Smooth muscle cell of the brain vasculature (primary cell): ENCODE results near the gene PCDHA11.
"Not testable (repeated sequence)": the region's sequence is repeated elsewhere in the genome, so short reads cannot be mapped to it uniquely, and the experiment has no call there.

Experiments
- DNase-seq: peaks from one replicate; pipeline ENCODE4 v3.0.0-alpha.2; 2012; ENCODE audit warnings: low read depth, low spot score

The PCDHA11 gene

DNA sequence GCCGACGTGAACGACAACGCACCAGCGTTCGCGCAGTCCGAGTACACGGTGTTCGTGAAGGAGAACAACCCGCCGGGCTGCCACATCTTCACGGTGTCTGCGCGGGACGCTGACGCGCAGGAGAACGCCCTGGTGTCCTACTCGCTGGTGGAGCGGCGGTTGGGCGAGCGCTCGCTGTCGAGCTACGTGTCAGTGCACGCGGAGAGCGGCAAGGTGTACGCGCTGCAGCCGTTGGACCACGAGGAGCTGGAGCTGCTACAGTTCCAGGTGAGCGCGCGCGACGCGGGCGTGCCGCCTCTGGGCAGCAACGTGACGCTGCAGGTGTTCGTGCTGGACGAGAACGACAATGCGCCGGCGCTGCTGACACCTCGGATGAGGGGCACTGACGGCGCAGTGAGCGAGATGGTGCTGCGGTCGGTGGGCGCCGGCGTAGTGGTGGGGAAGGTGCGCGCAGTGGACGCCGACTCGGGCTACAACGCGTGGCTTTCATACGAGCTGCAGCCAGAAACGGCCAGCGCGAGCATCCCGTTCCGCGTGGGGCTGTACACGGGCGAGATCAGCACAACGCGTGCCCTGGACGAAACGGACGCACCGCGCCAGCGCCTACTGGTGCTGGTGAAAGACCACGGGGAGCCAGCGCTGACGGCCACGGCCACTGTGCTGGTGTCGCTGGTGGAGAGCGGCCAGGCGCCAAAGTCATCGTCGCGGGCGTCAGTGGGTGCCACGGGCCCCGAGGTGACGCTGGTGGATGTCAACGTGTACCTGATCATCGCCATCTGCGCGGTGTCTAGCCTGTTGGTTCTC is 18.7 kb upstream of the PCDHA11 start:
- DNase-seq = not testable (repeated sequence)

DNA sequence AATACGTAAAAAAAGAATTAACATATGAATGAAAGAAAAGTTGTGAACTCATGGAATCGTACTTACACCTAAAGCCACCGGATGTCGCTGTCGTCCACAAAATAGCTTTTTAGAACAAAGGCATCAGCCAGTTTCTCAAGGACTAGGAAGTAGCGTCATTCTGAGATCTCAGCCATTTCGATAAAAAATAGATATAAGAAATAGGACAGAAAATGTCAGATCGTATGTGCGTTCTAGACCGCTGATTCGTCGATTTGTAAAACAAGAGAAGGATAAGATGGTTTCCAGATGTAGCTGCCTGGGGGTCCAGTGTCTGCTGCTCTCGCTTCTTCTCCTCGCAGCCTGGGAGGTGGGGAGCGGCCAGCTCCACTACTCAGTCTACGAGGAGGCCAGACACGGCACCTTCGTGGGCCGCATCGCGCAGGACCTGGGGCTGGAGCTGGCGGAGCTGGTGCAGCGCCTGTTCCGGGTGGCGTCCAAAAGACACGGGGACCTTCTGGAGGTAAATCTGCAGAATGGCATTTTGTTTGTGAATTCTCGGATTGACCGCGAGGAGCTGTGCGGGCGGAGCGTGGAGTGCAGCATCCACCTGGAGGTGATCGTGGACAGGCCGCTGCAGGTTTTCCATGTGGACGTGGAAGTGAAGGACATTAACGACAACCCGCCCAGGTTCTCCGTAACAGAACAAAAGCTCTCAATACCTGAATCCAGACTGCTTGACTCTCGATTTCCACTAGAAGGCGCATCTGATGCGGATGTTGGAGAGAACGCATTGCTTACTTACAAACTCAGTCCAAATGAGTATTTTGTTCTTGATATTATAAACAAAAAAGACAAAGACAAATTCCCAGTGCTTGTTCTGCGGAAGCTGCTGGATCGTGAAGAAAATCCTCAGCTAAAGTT is 12.7 kb upstream of the PCDHA11 start, which contains the start of gene PCDHA10:
Gene PCDHA10, plus strand, starts transcription at position 126 of the 903 bp plus-strand sequence. Its CDS starts 152 bp downstream, at position 278.
- no peak for DNase-seq

- DNase-seq = no peak
These were observed 11.4 kb upstream of the PCDHA11 start for GRCh38 chr5:140857177-140857986.

DNA sequence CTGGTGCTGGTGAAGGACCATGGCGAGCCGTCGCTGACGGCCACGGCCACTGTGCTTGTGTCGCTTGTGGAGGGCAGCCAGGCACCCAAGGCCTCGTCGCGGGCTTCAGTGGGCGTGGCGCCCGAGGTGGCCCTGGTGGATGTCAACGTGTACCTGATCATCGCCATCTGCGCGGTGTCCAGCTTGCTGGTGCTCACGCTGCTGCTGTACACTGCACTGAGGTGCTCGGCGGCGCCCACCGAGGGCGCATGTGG is 10.8 kb upstream of the PCDHA11 start:
- no peak for DNase-seq

DNA sequence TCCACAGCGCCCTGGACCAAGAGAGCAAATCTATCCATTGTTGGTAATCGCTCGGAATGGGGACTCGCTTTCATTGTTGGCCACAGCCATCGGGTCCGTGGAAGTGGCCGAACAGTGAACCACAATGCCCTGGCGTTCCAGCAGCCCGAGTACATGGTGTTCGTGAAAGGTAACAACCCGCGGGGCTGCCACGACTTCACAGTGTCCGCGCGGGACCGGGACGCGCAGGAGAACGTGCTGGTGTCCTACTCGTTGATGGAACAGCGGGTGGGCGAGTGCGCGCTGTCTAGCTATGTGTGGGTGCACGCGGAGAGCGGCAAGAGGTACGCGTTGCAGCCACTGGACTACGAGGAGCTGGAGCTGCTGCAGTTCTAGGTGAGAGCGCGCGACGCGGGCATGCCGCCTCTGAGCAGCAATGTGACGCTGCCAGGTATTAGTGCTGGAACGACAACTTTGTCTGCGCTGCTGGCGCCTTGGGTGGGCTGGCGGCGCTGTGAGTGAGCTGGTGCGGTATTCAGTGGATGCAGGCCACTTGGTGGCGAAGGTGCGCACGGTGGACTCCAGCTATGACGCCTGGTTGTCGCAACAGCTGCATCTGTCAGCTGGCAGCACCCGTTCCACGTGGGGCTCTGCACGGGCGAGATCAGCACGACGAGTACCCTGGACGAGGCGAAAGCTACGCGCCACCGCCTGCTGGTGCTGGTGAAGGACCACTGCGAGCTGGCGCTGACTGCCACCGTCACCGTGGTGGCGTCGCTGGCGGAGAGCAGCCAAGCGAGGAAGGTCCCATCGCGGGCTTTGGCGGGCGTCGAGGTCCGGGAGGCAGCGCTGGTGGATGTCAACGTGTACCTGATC is 6.1 kb upstream of the PCDHA11 start:
- no peak for DNase-seq

GRCh38 chr5:140869555-140869886 is 764 bp downstream of the PCDHA11 start:
- no peak for DNase-seq

DNA sequence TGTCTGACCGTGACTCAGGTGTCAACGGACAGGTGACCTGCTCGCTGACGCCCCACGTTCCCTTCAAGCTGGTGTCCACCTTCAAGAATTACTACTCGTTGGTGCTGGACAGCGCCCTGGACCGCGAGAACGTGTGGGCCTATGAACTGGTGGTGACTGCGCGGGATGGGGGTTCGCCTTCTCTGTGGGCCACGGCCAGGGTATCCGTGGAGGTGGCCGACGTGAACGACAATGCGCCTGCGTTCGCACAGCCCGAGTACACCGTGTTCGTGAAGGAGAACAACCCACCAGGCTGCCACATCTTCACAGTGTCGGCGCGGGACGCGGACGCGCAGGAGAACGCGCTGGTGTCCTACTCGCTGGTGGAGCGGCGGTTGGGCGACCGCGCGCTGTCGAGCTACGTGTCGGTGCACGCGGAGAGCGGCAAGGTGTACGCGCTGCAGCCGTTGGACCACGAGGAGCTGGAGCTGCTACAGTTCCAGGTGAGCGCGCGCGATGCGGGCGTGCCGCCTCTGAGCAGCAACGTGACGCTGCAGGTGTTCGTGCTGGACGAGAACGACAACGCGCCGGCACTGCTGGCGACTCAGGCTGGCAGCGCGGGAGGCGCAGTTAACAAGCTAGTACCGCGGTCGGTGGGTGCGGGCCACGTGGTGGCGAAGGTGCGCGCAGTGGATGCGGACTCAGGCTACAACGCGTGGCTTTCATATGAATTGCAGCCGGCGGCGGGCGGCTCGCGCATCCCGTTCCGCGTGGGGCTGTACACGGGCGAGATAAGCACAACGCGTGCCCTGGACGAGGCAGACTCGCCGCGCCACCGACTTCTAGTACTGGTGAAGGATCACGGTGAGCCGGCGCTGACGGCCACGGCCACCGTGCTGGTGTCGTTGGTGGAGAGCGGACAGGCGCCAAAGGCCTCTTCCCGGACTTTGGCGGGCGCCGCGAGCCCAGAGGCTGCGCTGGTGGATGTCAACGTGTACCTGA is 1.8 kb downstream of the PCDHA11 start:
- no peak for DNase-seq

- no peak for DNase-seq
These were observed 6.6 kb downstream of the PCDHA11 start, which contains the start of gene PCDHA12 for GRCh38 chr5:140875085-140876065. Gene PCDHA12, plus strand, starts transcription at chr5:140875308. Its CDS starts 165 bp downstream, at chr5:140875473.

DNA sequence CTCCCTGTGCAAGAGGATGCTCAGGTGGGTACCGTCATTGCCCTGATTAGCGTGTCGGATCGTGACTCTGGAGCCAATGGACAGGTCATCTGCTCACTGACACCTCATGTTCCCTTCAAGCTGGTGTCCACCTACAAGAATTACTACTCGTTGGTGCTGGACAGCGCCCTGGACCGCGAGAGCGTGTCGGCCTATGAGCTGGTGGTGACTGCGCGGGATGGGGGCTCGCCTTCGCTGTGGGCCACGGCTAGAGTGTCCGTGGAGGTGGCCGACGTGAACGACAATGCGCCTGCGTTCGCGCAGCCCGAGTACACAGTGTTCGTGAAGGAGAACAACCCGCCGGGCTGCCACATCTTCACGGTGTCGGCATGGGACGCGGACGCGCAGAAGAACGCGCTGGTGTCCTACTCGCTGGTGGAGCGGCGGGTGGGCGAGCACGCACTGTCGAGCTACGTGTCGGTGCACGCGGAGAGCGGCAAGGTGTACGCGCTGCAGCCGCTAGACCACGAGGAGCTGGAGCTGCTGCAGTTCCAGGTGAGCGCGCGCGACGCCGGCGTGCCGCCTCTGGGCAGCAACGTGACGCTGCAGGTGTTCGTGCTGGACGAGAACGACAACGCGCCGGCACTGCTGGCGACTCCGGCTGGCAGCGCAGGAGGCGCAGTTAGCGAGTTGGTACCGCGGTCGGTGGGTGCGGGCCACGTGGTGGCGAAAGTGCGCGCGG is 7.9 kb downstream of the PCDHA11 start:
- DNase-seq = not testable (repeated sequence)

DNA sequence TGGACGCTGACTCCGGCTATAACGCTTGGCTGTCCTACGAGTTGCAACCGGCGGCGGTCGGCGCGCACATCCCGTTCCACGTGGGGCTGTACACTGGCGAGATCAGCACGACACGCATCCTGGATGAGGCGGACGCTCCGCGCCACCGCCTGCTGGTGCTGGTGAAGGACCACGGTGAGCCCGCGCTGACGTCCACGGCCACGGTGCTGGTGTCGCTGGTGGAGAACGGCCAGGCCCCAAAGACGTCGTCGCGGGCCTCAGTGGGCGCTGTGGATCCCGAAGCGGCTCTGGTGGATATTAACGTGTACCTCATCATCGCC is 8.5 kb downstream of the PCDHA11 start:
- no peak for DNase-seq

DNA sequence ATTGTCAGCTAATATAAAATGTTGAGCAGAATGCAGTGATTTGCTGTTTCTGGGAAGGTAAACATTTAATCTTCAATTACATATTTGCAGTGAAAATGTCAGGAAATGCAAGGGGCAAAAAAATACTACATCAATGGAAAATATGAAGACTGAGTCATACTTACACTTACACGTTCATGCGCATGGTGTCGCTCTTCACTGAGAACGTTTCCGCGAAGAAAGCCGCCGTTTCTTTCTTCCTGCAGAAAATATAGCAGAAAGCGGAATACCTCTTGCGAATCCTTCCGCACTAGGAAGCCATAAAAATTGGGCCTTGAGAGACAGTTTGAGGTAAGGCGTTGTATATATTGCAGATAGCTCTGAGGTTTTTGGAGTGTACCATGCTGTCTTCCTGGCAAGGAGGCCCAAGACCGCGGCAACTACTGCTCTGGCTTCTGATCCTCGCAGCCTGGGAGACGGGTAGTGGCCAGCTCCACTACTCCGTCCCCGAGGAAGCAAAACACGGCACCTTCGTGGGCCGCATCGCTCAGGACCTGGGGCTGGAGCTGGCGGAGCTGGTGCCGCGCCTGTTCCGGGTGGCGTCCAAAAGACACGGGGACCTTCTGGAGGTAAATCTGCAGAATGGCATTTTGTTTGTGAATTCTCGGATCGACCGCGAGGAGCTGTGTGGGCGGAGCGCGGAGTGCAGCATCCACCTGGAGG is 13.3 kb downstream of the PCDHA11 start, which contains the start of gene PCDHA13:
Gene PCDHA13, plus strand, starts transcription at position 236 of the 702 bp plus-strand sequence. Its CDS starts 145 bp downstream, at position 381.
- DNase-seq = no peak

GRCh38 chr5:140882591-140882899 is 13.8 kb downstream of the PCDHA11 start:
- no peak for DNase-seq

- DNase-seq = no peak
These were observed 14.6 kb downstream of the PCDHA11 start for GRCh38 chr5:140883373-140883772.

DNA sequence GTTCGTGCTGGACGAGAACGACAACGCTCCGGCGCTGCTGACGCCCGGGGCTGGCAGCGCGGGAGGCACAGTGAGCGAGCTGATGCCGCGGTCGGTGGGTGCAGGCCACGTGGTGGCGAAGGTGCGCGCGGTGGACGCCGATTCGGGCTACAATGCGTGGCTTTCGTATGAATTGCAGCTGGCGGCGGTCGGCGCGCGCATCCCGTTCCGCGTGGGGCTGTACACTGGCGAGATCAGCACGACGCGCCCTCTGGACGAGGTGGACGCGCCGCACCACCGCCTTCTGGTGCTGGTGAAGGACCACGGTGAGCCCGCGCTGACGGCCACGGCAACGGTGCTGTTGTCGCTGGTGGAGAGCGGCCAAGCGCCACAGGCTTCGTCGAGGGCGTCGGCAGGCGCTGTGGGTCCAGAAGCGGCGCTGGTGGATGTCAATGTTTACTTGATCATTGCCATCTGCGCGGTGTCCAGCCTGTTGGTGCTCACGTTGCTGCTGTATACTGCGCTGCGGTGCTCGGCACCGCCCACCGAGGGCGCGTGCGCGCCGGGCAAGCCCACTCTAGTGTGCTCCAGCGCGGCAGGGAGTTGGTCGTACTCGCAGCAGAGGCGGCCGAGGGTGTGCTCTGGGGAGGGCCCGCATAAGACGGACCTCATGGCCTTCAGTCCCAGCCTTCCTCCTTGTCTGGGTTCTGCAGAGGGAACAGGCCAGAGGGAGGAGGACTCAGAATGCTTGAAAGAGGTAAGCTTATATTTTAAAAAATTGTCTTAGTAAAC is 15.4 kb downstream of the PCDHA11 start:
- DNase-seq = no peak

DNA sequence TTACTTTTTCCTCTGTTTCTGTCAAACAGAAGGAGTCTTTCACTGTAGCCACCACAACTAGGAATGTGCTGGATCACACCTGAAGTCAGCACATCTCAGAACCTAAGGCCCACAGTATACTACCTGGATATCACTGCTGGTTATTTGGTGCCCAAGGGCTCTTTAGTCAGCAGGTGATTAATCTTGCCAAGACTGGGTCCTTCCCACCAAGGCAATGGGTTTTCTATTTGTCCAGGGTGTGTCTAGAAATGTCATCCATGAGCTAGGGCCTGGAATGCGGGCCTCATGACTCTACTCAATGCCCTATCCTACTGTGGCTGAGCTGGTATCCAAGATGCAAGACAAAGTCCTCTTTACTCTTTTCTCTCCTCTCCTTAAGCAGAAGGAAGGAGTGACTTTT is 47.6 kb downstream of the PCDHA11 start:
- no peak for DNase-seq
